Heart left ventricle (tissue), 16 donors: ENCODE data around the gene ZNF688. TPM values are rescaled to one million over a fixed set of nuclear protein-coding genes. Genes with fewer than 3 reads are reported as not detected.
"Not testable (repeated sequence)": the region's sequence is repeated elsewhere in the genome, so short reads cannot be mapped to it uniquely, and the experiment has no call there.

ENCODE experiments used
- ATAC-seq, 4 donors: fragments of 200-7000 bp; cut with Tn5 transposase; one replicate each; pipeline ENCODE4 v1.9.1; 2020 to 2022; ENCODE audit warnings: moderate library complexity in 4 of 4, mild to moderate bottlenecking in 3 of 4, moderate number of reproducible peaks in 1 of 4
- DNase-seq, 5 donors: peaks; one replicate each; pipeline ENCODE4 v3.0.0-alpha.2; 2020
- H3K27ac ChIP-seq, 12 donors: fragments of 200-600 bp; sonication (generic) in 4 of 12; one replicate each; pipeline versions ENCODE4 v1.5.0 to v1.8.0; 2016 to 2022; ENCODE audit warnings: mild to moderate bottlenecking in 2 of 12
- H3K27me3 ChIP-seq, 9 donors: fragments of 200-600 bp; sonication (generic) in 2 of 9; one replicate each; pipeline versions ENCODE4 v1.5.1 to v1.8.0; 2016 to 2022; ENCODE audit warnings: mild to moderate bottlenecking in 3 of 9
- H3K36me3 ChIP-seq, 9 donors: fragments of 200-600 bp; sonication (generic) in 2 of 9; one replicate each; pipeline versions ENCODE4 v1.5.0 to v1.8.0; 2018 to 2022; ENCODE audit warnings: mild to moderate bottlenecking in 2 of 9
- H3K4me1 ChIP-seq, 12 donors: fragments of 200-600 bp; sonication (generic) in 4 of 12; one replicate each; pipeline versions ENCODE4 v1.5.0 to v1.8.0; 2016 to 2022; ENCODE audit warnings: mild to moderate bottlenecking in 3 of 12
- H3K4me3 ChIP-seq, 12 donors: fragments of 200-600 bp; sonication (generic) in 4 of 12; one replicate each; pipeline versions ENCODE4 v1.5.0 to v1.8.0; 2017 to 2022; ENCODE audit warnings: mild to moderate bottlenecking in 9 of 12, moderate library complexity in 4 of 12
- H3K9me3 ChIP-seq, 12 donors: fragments of 200-600 bp; sonication (generic) in 4 of 12; one replicate each; pipeline versions ENCODE4 v1.5.0 to v1.8.0; 2016 to 2022; ENCODE audit warnings: mild to moderate bottlenecking in 1 of 12
- POLR2A ChIP-seq, 2 donors: fragments of 450-650 bp; IDR thresholded peaks; one replicate each; pipeline ENCODE4 v1.6.1; 2017; ENCODE audit warnings: antibody characterized with exemption in 2 of 2, mild to moderate bottlenecking in 2 of 2, moderate library complexity in 2 of 2
- WGBS, 4 donors: extraction: QIAGEN DNeasy Blood & Tissue Kit in 2 of 4; methylation state at CpG; one replicate each; pipeline versions ENCODE4 v1.1.5 to v1.1.7; 2013 to 2018; 5-methylcytosine and 5-hydroxymethylcytosine counted together
- intact Hi-C, 10 donors: fragments of 100-400 bp; cut with DNase I; formaldehyde crosslinking; loops; one replicate each; pipeline versions ENCODE4 v1.11.1 to v1.14.2; 2022
- polyA plus RNA-seq, 2 donors: library from polyadenylated mRNA; stranded (reverse); fragments of 200-250 nt; gene quantifications; one replicate each; pipeline ENCODE4 v1.2.3, GENCODE V29; 2013
- total RNA-seq, 9 donors: library from RNA; depleted of rRNA in 2 of 9; stranded (reverse); fragments of >200 nt in 2 of 9; fragmentation: NEBNext Ultra II Directional in 3 of 9; extraction: Animal tissue kit (Norgen Biotek cat#: 25700) in 3 of 9; gene quantifications; one replicate each; pipeline versions ENCODE4 v1.1.0 to v1.2.4, GENCODE V29; 2016 to 2023
- TF ChIP-seq, protein P1 (sequence below), 12 donors: fragments of 200-600 bp; sonication (generic) in 4 of 12; IDR thresholded peaks; one replicate each; pipeline versions ENCODE4 v1.5.0 to v1.8.0; 2018 to 2022; ENCODE audit warnings: antibody characterized with exemption in 12 of 12, mild to moderate bottlenecking in 5 of 12
- donor health status: ischemic (EF 13 %, LVEDD 7.1; RV severe dilation, severe dysfunction).
- donor health status: healthy with polysubstance abuse.
- donor health status: DM: no; HTN: yes; CAD: no.
- donor health status: DM: no; HTN: no; CAD: no.
- donor health status: ischemic (EF 25% LVEDD 6.9; RV normal size, moderate dysfunction).
- donor health status: ischemic (EF 25% LVEDD 5.7; RV mildly dilated, moderate dysfunction).
- donor health status: healthy.
- donor health status: DM: yes; HTN: yes; CAD: no.
- donor health status: ischemic (EF 35%, LVEDD 5.7; RV mildly dilated, moderate dysfunction).
- donor health status: nonischemic (EF 11% LVEDD 7.7; RV severe dilation, severe dysfunction).
- donor health status: DM: yes; HTN: yes; CAD: no.
- donor health status: PGD.
- donor health status: ischemic (EF 29% LVEDD 5.4; RV normal size, mild dysfunction).
- donor health status: nonischemic (EF 23%, LVEDD 6.1; RV moderate dilation, normal function).

ZNF688 gene
- total and polyA plus RNA-seq, 11 donors, result 7.6 to 15.7 (median 11.6) TPM

DNA sequence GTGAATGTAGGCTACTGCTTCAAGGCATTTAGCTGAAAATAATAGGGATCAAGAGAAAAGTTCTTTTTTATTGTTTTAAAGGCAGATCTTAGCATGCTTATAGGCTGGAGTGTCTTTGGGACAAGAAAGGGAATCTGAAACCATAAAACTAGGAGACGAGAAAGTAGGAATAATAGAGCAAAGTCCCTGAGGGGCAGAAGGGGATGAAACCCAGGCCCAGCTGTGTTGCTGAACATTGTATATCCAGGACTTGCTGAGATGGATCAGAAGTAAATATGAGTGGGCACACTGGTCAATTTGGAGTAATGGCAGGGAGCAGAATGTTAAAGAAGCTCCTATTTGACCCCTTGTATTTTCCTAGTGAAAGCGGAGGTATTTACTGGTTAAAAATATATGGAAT lies 29.4 kb upstream of the ZNF688 start:
- H3K27me3 ChIP-seq, result no peaks in the 10 kb centered on the region
- no peak for TF ChIP-seq POLR2A (IDR thresholded peaks at IDR 0.05)
- TF ChIP-seq, protein P1, sequence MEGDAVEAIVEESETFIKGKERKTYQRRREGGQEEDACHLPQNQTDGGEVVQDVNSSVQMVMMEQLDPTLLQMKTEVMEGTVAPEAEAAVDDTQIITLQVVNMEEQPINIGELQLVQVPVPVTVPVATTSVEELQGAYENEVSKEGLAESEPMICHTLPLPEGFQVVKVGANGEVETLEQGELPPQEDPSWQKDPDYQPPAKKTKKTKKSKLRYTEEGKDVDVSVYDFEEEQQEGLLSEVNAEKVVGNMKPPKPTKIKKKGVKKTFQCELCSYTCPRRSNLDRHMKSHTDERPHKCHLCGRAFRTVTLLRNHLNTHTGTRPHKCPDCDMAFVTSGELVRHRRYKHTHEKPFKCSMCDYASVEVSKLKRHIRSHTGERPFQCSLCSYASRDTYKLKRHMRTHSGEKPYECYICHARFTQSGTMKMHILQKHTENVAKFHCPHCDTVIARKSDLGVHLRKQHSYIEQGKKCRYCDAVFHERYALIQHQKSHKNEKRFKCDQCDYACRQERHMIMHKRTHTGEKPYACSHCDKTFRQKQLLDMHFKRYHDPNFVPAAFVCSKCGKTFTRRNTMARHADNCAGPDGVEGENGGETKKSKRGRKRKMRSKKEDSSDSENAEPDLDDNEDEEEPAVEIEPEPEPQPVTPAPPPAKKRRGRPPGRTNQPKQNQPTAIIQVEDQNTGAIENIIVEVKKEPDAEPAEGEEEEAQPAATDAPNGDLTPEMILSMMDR (IDR thresholded peaks at IDR 0.05), result no peak
- H3K4me3 ChIP-seq, result no peak overlapping the region
- ATAC-seq (no peak), DNase-seq (no peak)
- peaks cover 0 to 43% (median 8%) of the 10 kb centered on the region in 12 donors for H3K4me1 ChIP-seq
- no peaks in the 10 kb centered on the region for H3K9me3 ChIP-seq
- no peak overlapping the region for H3K27ac ChIP-seq
- H3K36me3 ChIP-seq, result peaks cover 0 to 42% (median 29%) of the 10 kb centered on the region in 9 donors
- intact Hi-C loops, result loop anchor here in 2 of 10 donors (5.0 to 10.0 kb wide), 2 partner anchors 144 to 156 kb away; partner anchors contain the start of gene SEPHS2 (in 1 of the 2)
- WGBS, 4 donors, result 93 to 97% (median 94%) methylated on average over 2 of the region's 2 CpGs

DNA sequence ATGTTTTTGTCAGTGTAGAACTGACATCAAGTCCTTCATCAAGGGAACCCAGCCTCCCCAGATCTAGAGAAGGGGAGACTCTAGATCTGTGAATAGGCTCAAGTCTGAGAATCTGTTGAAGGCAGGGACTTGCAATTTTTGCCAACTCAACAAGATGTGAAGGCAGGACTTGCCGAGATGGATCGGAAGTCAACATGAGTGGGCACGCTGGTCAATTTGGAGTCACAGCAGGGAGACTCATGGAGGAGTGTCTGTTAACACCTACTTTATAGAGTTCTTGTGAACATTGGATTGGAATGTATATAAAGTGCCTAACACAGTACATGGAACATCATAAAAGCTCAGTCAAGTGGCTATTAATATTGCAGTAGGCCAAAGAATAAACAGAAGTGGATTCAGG lies 28.7 kb upstream of the ZNF688 start:
- no peak for DNase-seq
- Histone ChIP-seq H3K27me3 (no peaks in the 10 kb centered on the region), H3K36me3 (peaks cover 0 to 35% (median 26%) of the 10 kb centered on the region in 9 donors), H3K4me1 (peaks cover 0 to 36% (median 8%) of the 10 kb centered on the region in 12 donors), H3K27ac (no peak overlapping the region), H3K4me3 (no peak overlapping the region), H3K9me3 (no peaks in the 10 kb centered on the region)
- TF ChIP-seq, protein P1 (IDR thresholded peaks at IDR 0.05), result no peak
- TF ChIP-seq POLR2A (IDR thresholded peaks at IDR 0.05), result no peak
- no peak for ATAC-seq
- intact Hi-C loops, result loop anchor here in 2 of 10 donors (5.0 to 10.0 kb wide), 2 partner anchors 143 to 155 kb away; partner anchors contain the start of gene SEPHS2 (in 1 of the 2)
- WGBS, 4 donors, result 83 to 95% (median 89%) methylated on average over 3 of the region's 3 CpGs

DNA sequence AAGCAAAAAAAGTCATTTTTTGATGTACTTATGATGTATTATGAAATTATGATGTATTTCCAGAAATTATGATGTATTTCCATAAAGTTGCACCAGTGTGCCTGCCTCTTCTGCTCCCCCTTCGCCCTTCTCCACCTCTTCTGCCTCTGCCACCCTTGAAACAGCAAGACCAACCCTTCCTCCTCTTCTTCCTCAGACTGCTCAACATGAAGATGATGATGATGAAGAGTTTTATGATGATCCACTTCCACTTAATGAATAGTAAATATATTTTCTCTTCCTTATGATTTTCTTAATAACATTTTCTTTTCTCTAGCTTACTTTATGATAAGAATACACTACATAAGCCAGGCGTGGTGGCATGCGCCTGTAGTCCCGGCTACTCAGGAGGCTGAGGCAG lies 21.4 kb upstream of the ZNF688 start:
- Histone ChIP-seq H3K27ac (no peak overlapping the region), H3K4me1 (no peaks in the 10 kb centered on the region), H3K9me3 (peaks cover 0 to 4% (median 0%) of the 10 kb centered on the region in 12 donors), H3K27me3 (no peaks in the 10 kb centered on the region), H3K4me3 (no peak overlapping the region), H3K36me3 (peaks cover 0 to under 1% (median 0%) of the 10 kb centered on the region in 9 donors)
- 95 to 98% (median 96%) methylated on average over 4 of the region's 4 CpGs for WGBS, 4 donors
- intact Hi-C loops, result no loop called here
- TF ChIP-seq, protein P1 (IDR thresholded peaks at IDR 0.05), result no peak
- TF ChIP-seq POLR2A (IDR thresholded peaks at IDR 0.05), result no peak
- ATAC-seq (no peak), DNase-seq (no peak)

DNA sequence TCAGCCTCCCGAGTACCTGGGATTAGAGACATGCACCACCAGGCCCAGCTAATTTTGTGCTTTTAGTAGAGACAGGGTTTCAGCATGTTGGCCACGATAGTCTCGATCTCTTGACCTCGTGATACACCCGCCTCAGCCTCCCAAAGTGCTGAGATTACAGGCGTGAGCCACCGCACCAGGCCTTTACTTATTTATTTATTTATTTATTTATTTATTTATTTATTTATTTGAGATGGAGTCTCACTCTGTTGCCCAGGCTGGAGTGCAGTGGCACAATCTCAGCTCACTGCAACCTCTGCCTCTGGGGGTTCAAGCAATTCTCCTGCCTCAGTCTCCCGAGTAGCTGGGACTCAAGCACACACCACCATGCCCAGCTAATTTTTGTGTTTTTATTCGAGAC lies 19.4 kb upstream of the ZNF688 start:
- H3K27me3 ChIP-seq, H3K36me3 ChIP-seq, ATAC-seq, H3K4me3 ChIP-seq, H3K9me3 ChIP-seq, DNase-seq, H3K27ac ChIP-seq, intact Hi-C loops, H3K4me1 ChIP-seq: not testable (repeated sequence)
- 91 to 98% (median 96%) methylated on average over 9 of the region's 9 CpGs for WGBS, 4 donors

DNA sequence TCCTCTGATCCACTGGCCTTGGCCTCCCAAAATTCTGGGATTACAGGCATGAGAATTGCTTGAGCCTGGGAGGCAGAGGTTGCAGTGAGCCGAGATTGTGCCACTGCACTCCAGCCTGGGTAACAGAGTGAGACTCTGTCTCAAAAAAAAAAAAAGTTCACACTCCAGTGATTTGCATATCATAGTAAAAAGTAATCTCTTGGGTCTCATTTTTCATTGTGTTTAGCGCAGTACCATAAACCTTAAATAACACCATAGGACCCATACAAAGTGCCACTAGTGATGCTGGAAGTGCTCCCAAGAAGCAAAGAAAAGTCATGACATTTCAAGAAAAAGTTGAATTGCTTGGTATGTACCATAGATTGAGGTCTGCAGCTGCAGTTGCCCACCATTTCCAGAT lies 18.1 kb upstream of the ZNF688 start:
- H3K36me3 ChIP-seq, DNase-seq, H3K27ac ChIP-seq, H3K27me3 ChIP-seq, H3K4me3 ChIP-seq, H3K9me3 ChIP-seq, ATAC-seq: not testable (repeated sequence)
- 94 to 100% (median 96%) methylated on average over 2 of the region's 2 CpGs for WGBS, 4 donors
- H3K4me1 ChIP-seq, result peaks cover 0 to 16% (median 7%) of the 10 kb centered on the region in 12 donors
- intact Hi-C loops, result loop anchor here in 5 of 10 donors (5.0 to 10.0 kb wide), 7 partner anchors 38 to 68 kb away; partner anchors contain the start of genes FBRS (in 2 of the 5), PRR14 (in 1 of the 5) and ZNF768 (in 1 of the 5)
